Testis (tissue), 3 donors: ENCODE measurements around the gene PIP4K2B. TPM values are rescaled to one million over a fixed set of nuclear protein-coding genes. Genes with fewer than 3 reads are reported as not detected.

Source experiments
- DNase-seq: peaks from one replicate; pipeline ENCODE4 v3.0.0-alpha.2; 2019
- H3K27ac ChIP-seq, 2 donors: fragments of 200-600 bp; sonication (generic); one replicate each; pipeline ENCODE4 v1.5.1; 2019
- H3K27me3 ChIP-seq: fragments of 200-600 bp; sonication (generic); one replicate; pipeline ENCODE4 v1.5.1; 2019
- H3K36me3 ChIP-seq: fragments of 200-600 bp; sonication (generic); one replicate; pipeline ENCODE4 v1.5.1; 2017; ENCODE audit warnings: low read depth; ENCODE audit errors: missing control alignments
- H3K4me1 ChIP-seq: fragments of 200-600 bp; sonication (generic); one replicate; pipeline ENCODE4 v1.5.1; 2019
- H3K4me3 ChIP-seq, 2 donors: fragments of 200-600 bp; sonication (generic); one replicate each; pipeline ENCODE4 v1.5.1; 2017 to 2019
- H3K9me3 ChIP-seq: fragments of 200-600 bp; sonication (generic); one replicate; pipeline ENCODE4 v1.5.1; 2017
- CTCF ChIP-seq, 3 experiments: fragments of 450-650 bp in 2 of 3; fragments of 200-600 bp in 1 of 3; sonication (generic) in 1 of 3; IDR thresholded peaks; one replicate each; pipeline ENCODE4 v1.5.1; 2016 to 2019; ENCODE audit warnings: antibody characterized with exemption in 3 of 3, mild to moderate bottlenecking in 2 of 3, moderate library complexity in 1 of 3
- POLR2A ChIP-seq: fragments of 450-650 bp; IDR thresholded peaks from one replicate; pipeline ENCODE4 v1.6.1; 2017; ENCODE audit warnings: antibody characterized with exemption, mild to moderate bottlenecking, moderate library complexity
- WGBS, 2 donors: methylation state at CpG; one replicate each; pipeline ENCODE4 v1.1.5; 2018; 5-methylcytosine and 5-hydroxymethylcytosine counted together
- intact Hi-C: fragments of 100-400 bp; cut with DNase I; formaldehyde crosslinking; loops from one replicate; pipeline ENCODE4 v1.15.1; 2023; ENCODE audit warnings: low total_unique reads
- polyA plus RNA-seq: library from polyadenylated mRNA; stranded (reverse); fragments of 350-450 nt; fragmentation: Illumina TruSeq; extraction: RNeasy Lipid Tissue Mini Kit (QIAGEN cat#74804); gene quantifications from one replicate; pipeline ENCODE4 v1.2.3, GENCODE V29; 2014; ENCODE audit warnings: low read depth, low replicate concordance; ENCODE audit not compliant: insufficient read depth
- total RNA-seq, 2 donors: library from RNA; depleted of rRNA; stranded (reverse); fragments of >200 nt; gene quantifications; one replicate each; pipeline ENCODE4 v1.2.3, GENCODE V29; 2016

The PIP4K2B gene
- total and polyA plus RNA-seq, 3 donors from 2014 or later = 34.8 to 56.7 (median 47.2) TPM

DNA sequence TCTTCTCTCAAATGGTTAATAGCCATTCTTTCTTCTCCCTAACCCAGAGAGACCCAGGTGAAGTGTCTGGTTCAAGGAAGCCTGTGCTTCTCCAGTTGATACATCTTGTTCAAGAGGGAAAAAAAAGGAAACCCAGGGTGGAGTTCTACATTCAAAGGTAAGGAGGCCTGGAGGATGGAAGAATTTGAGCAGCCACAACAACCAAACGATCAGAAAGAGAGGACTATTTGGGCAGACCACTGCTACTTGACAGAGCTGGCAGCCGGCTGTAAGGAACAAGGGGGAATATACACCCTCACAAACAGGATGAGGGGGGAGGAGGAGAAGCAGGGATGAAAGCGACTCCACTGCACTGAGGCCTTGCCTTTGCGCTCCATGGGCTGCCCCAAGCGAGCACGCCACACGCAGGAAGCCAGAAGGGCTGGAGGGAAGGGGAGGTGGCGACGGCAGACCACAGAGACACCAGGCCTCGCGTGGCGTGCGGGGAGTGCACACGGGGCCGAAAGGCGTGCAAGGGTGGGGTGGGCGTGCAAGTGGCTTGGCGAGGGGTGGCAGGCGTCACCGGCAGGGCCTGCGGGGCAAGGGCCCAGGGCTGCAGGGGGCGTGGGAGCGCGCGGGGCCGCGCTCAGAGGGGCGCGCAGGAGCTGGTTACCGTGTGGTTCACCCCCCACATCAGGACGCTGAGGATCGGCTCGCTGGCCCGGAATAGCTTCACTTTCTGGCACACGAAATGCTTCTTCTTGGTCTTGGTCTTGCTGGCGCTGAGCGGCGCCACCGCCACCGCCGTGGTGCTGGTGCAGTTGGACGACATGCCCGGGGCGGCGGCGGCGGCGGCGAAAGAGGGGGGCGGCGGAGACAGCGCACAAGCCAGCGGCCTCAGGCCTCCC is 499 bp downstream of the PIP4K2B start:
- no peaks in the 10 kb centered on the region for H3K36me3 ChIP-seq
- peak overlapping the region; percentile 78 to 92 for H3K4me3 ChIP-seq
- H3K27me3 ChIP-seq = no peaks in the 10 kb centered on the region
- peak; percentile 53 for DNase-seq
- H3K9me3 ChIP-seq = no peaks in the 10 kb centered on the region
- H3K27ac ChIP-seq = peak overlapping the region; percentile 99 to 100
- intact Hi-C loops = no loop called here
- peaks cover 21% of the 10 kb centered on the region for H3K4me1 ChIP-seq
- WGBS, 2 donors = 0 to 2% methylated on average over 9 to 52 of the region's 53 CpGs
- TF ChIP-seq POLR2A (no peak), CTCF (IDR thresholded peaks at IDR 0.05) (no peak)

DNA sequence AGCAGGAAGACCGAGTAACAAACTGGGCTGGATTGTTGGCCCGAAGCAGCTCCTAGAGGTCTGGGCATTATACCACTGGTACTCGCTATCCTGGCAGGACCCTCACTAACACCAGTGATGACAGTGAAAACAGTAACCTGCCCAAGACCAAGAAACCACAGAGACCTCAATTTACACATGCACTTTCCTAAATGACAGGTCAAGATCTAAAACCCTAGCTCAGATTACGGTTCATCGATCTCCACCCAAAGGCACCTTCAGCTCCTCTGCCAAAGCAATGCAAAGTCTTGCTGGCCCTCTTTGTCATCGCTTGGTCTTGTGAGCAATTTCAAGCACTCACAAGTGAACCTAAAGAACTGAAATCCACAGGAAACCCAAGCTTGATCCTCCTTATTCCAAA is 1.5 kb downstream of the PIP4K2B start:
- H3K4me3 ChIP-seq = no peak overlapping the region
- TF ChIP-seq POLR2A (no peak), CTCF (IDR thresholded peaks at IDR 0.05) (no peak)
- no peak for DNase-seq
- peak overlapping the region in 1 of 2 donors; percentile 100 for H3K27ac ChIP-seq
- peaks cover 21% of the 10 kb centered on the region for H3K4me1 ChIP-seq
- H3K27me3 ChIP-seq = no peaks in the 10 kb centered on the region
- H3K36me3 ChIP-seq = no peaks in the 10 kb centered on the region
- H3K9me3 ChIP-seq = no peaks in the 10 kb centered on the region
- 75 to 76% methylated on average over 5 to 6 of the region's 6 CpGs for WGBS, 2 donors
- intact Hi-C loops = no loop called here

GRCh38 chr17:38797158-38797490 is 2.2 kb downstream of the PIP4K2B start:
- DNase-seq = no peak
- intact Hi-C loops = no loop called here
- Histone ChIP-seq H3K36me3 (no peaks in the 10 kb centered on the region), H3K9me3 (no peaks in the 10 kb centered on the region), H3K27ac (no peak overlapping the region), H3K4me3 (no peak overlapping the region), H3K27me3 (no peaks in the 10 kb centered on the region), H3K4me1 (peaks cover 21% of the 10 kb centered on the region)
- WGBS, 2 donors = 83 to 84% methylated on average over 5 of the region's 5 CpGs
- TF ChIP-seq CTCF (IDR thresholded peaks at IDR 0.05) (no peak), POLR2A (no peak)

- no peaks in the 10 kb centered on the region for H3K9me3 ChIP-seq
- no peak for DNase-seq
- H3K4me1 ChIP-seq = peaks cover 21% of the 10 kb centered on the region
- H3K36me3 ChIP-seq = no peaks in the 10 kb centered on the region
- H3K27ac ChIP-seq = no peak overlapping the region
- 60 to 68% methylated on average over 5 of the region's 5 CpGs for WGBS, 2 donors
- no peak for TF ChIP-seq POLR2A
- H3K4me3 ChIP-seq = no peak overlapping the region
- intact Hi-C loops = no loop called here
- no peaks in the 10 kb centered on the region for H3K27me3 ChIP-seq
These were observed 2.8 kb downstream of the PIP4K2B start for GRCh38 chr17:38796451-38797157.

- intact Hi-C loops = no loop called here
- Histone ChIP-seq H3K27me3 (no peaks in the 10 kb centered on the region), H3K4me3 (no peak overlapping the region), H3K4me1 (peaks cover 21% of the 10 kb centered on the region), H3K9me3 (no peaks in the 10 kb centered on the region), H3K36me3 (no peaks in the 10 kb centered on the region), H3K27ac (no peak overlapping the region)
- TF ChIP-seq CTCF (IDR thresholded peaks at IDR 0.05) (no peak), POLR2A (no peak)
- no peak for DNase-seq
- 96 to 97% methylated on average over 5 of the region's 5 CpGs for WGBS, 2 donors
These were observed 5.1 kb downstream of the PIP4K2B start for GRCh38 chr17:38794221-38794620.
